Measurements from ENCODE around the gene VWA5B2. TPM values are rescaled to one million over a fixed set of nuclear protein-coding genes. Genes with fewer than 3 reads are reported as not detected.

Gene VWA5B2
- total and polyA plus RNA-seq, 4 donors: 0.12 to 1.7 (median 0.86) TPM

- DNase-seq (no peak), ATAC-seq (ENCODE audit: insufficient read depth, low FRiP score) (no peak)
- no peak overlapping the region for H3K27ac ChIP-seq (ENCODE audit: low read depth in 1 of 2, low read length in 1 of 2)
- no peaks in the 10 kb centered on the region for H3K27me3 ChIP-seq (ENCODE audit: control insufficient read depth in 3 of 3, insufficient read depth in 3 of 3, low read length in 2 of 3)
- H3K9ac ChIP-seq (ENCODE audit: insufficient read depth in 1 of 2, low read length in 2 of 2): no peak overlapping the region
- WGBS, 2 donors: 88 to 90% methylated on average over 9 of the region's 9 CpGs
- no peak overlapping the region for H3K4me3 ChIP-seq
- no peaks in the 10 kb centered on the region for H3K9me3 ChIP-seq (ENCODE audit: control insufficient read depth in 4 of 4, insufficient read depth in 3 of 4, low read length in 3 of 4)
- TF ChIP-seq, protein P1, sequence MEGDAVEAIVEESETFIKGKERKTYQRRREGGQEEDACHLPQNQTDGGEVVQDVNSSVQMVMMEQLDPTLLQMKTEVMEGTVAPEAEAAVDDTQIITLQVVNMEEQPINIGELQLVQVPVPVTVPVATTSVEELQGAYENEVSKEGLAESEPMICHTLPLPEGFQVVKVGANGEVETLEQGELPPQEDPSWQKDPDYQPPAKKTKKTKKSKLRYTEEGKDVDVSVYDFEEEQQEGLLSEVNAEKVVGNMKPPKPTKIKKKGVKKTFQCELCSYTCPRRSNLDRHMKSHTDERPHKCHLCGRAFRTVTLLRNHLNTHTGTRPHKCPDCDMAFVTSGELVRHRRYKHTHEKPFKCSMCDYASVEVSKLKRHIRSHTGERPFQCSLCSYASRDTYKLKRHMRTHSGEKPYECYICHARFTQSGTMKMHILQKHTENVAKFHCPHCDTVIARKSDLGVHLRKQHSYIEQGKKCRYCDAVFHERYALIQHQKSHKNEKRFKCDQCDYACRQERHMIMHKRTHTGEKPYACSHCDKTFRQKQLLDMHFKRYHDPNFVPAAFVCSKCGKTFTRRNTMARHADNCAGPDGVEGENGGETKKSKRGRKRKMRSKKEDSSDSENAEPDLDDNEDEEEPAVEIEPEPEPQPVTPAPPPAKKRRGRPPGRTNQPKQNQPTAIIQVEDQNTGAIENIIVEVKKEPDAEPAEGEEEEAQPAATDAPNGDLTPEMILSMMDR (IDR thresholded peaks at IDR 0.05; ENCODE audit: control extremely low read depth, extremely low read depth): no peak
- no peaks in the 10 kb centered on the region for H3K4me1 ChIP-seq (ENCODE audit: control insufficient read depth in 5 of 5, insufficient read depth in 5 of 5, low read length in 5 of 5)
- H3K36me3 ChIP-seq (ENCODE audit: control insufficient read depth in 4 of 4, insufficient read depth in 4 of 4, low read length in 4 of 4): peaks cover 3 to 28% (median 10%) of the 10 kb centered on the region in 4 donors
Observed at GRCh38 chr3:184198509-184198908, 30.9 kb upstream of the VWA5B2 start.

DNA sequence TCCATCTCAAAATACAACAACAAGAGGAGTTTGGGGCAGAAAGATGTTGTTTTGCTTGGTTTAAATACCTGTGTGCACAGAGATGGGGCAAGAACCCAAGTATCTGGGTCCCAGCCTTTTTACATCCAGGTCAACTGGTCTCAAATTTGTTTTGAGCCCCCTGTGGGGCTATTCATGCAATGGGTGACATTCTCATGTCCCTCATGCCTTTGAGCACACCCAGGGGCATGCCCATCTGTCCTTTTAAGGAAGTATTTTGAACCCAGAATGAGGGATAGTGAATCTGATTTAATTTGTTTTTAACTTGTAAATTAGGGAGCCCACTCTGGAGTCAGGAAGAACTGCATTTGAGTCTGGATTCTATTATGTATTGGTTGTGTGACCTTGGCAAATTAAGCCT lies 28.6 kb upstream of the VWA5B2 start:
- Histone ChIP-seq H3K9ac (ENCODE audit: insufficient read depth in 1 of 2, low read length in 2 of 2) (no peak overlapping the region), H3K36me3 (ENCODE audit: control insufficient read depth in 4 of 4, insufficient read depth in 4 of 4, low read length in 4 of 4) (peaks cover 0 to 10% (median 3%) of the 10 kb centered on the region in 4 donors), H3K4me1 (ENCODE audit: control insufficient read depth in 5 of 5, insufficient read depth in 5 of 5, low read length in 5 of 5) (no peaks in the 10 kb centered on the region), H3K27ac (ENCODE audit: low read depth in 1 of 2, low read length in 1 of 2) (no peak overlapping the region), H3K27me3 (ENCODE audit: control insufficient read depth in 3 of 3, insufficient read depth in 3 of 3, low read length in 2 of 3) (peaks cover 0 to 3% (median 0%) of the 10 kb centered on the region in 3 donors), H3K9me3 (ENCODE audit: control insufficient read depth in 4 of 4, insufficient read depth in 3 of 4, low read length in 3 of 4) (no peaks in the 10 kb centered on the region), H3K4me3 (no peak overlapping the region)
- TF ChIP-seq, protein P1 (IDR thresholded peaks at IDR 0.05; ENCODE audit: control extremely low read depth, extremely low read depth): no peak
- DNase-seq: no peak
- ATAC-seq (ENCODE audit: insufficient read depth, low FRiP score): no peak

- Histone ChIP-seq H3K27ac (ENCODE audit: low read depth in 1 of 2, low read length in 1 of 2) (no peak overlapping the region), H3K9ac (ENCODE audit: insufficient read depth in 1 of 2, low read length in 2 of 2) (no peak overlapping the region), H3K4me1 (ENCODE audit: control insufficient read depth in 5 of 5, insufficient read depth in 5 of 5, low read length in 5 of 5) (no peaks in the 10 kb centered on the region), H3K27me3 (ENCODE audit: control insufficient read depth in 3 of 3, insufficient read depth in 3 of 3, low read length in 2 of 3) (peaks cover 0 to 3% (median 0%) of the 10 kb centered on the region in 3 donors), H3K4me3 (no peak overlapping the region), H3K36me3 (ENCODE audit: control insufficient read depth in 4 of 4, insufficient read depth in 4 of 4, low read length in 4 of 4) (no peaks in the 10 kb centered on the region), H3K9me3 (ENCODE audit: control insufficient read depth in 4 of 4, insufficient read depth in 3 of 4, low read length in 3 of 4) (no peaks in the 10 kb centered on the region)
- ATAC-seq (ENCODE audit: insufficient read depth, low FRiP score) (no peak), DNase-seq (no peak)
- TF ChIP-seq, protein P1 (IDR thresholded peaks at IDR 0.05; ENCODE audit: control extremely low read depth, extremely low read depth): no peak
- WGBS, 2 donors: 78 to 84% methylated on average over 8 of the region's 8 CpGs
Observed at GRCh38 chr3:184203526-184203925, 25.9 kb upstream of the VWA5B2 start.

Data from lung (tissue), 12 donors.